HPDE6-E6E7 (cell line): Measurements from ENCODE around the gene SERINC5.
"Not testable (repeated sequence)": the region's sequence is repeated elsewhere in the genome, so short reads cannot be mapped to it uniquely, and the experiment has no call there.

ENCODE experiments used
- DNase-seq: peaks from one replicate; pipeline ENCODE4 v3.0.0; 2011; ENCODE audit warnings: missing footprints; ENCODE audit errors: extremely low spot score

The SERINC5 gene

GRCh38 chr5:80170117-80170535 is 85.7 kb downstream of the SERINC5 start:
- DNase-seq: no peak

GRCh38 chr5:80168388-80169028 is 87.3 kb downstream of the SERINC5 start:
- no peak for DNase-seq

GRCh38 chr5:80165452-80165851 is 90.4 kb downstream of the SERINC5 start:
- no peak for DNase-seq

GRCh38 chr5:80161165-80161564 is 94.7 kb downstream of the SERINC5 start:
- no peak for DNase-seq

GRCh38 chr5:80160242-80160641 is 95.6 kb downstream of the SERINC5 start:
- no peak for DNase-seq

- DNase-seq: no peak
Observed at GRCh38 chr5:80159133-80159815, 96.6 kb downstream of the SERINC5 start.

- no peak for DNase-seq
Observed at GRCh38 chr5:80156156-80156555, 99.7 kb downstream of the SERINC5 start.

GRCh38 chr5:80154749-80155148 is 101.1 kb downstream of the SERINC5 start:
- no peak for DNase-seq

GRCh38 chr5:80154289-80154688 is 101.6 kb downstream of the SERINC5 start:
- not testable (repeated sequence) for DNase-seq

GRCh38 chr5:80153586-80154126 is 102.2 kb downstream of the SERINC5 start:
- DNase-seq: no peak

- no peak for DNase-seq
Observed at GRCh38 chr5:80152778-80153177, 103.1 kb downstream of the SERINC5 start.

- DNase-seq: no peak
Observed at GRCh38 chr5:80151890-80152289, 104.0 kb downstream of the SERINC5 start.

GRCh38 chr5:80150731-80151130 is 105.1 kb downstream of the SERINC5 start:
- no peak for DNase-seq

GRCh38 chr5:80149161-80149609 is 106.7 kb downstream of the SERINC5 start:
- DNase-seq: no peak

GRCh38 chr5:80147119-80147815 is 108.6 kb downstream of the SERINC5 start:
- DNase-seq: no peak

- DNase-seq: no peak
Observed at GRCh38 chr5:80146046-80146445, 109.8 kb downstream of the SERINC5 start.

GRCh38 chr5:80143491-80143890 is 112.4 kb downstream of the SERINC5 start:
- DNase-seq: no peak

GRCh38 chr5:80142996-80143395 is 112.9 kb downstream of the SERINC5 start:
- DNase-seq: no peak

GRCh38 chr5:80141681-80142080 is 114.2 kb downstream of the SERINC5 start:
- no peak for DNase-seq

- DNase-seq: no peak
Observed at GRCh38 chr5:80141147-80141671, 114.6 kb downstream of the SERINC5 start.

GRCh38 chr5:80140496-80140895 is 115.4 kb downstream of the SERINC5 start:
- DNase-seq: no peak

GRCh38 chr5:80139466-80139972 is 116.3 kb downstream of the SERINC5 start:
- no peak for DNase-seq
